Measurements from ENCODE around the gene FOXC2.

FOXC2 gene

DNA sequence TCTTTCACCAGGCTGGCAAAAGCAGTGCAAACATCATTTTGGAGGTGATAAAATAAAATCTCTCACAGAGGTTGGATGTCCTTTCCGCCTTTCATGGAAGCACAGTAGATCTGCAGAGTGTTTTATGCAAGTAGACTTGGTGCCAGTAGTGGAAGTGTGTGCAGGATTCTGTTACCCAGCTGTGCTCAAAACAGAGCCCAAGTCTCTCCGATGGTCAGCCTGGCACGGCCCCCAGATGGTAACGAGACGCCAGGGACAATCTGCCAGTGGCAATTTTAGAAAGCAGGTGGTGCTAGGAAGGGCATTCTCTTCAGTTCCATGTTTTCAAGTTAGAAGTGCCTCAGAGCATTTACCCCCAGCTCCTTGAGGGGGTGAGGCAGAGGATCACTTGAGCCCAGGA is 10.1 kb upstream of the FOXC2 start:
- DNase-seq (ENCODE audit: low read depth in 2 of 2), result no peak

DNA sequence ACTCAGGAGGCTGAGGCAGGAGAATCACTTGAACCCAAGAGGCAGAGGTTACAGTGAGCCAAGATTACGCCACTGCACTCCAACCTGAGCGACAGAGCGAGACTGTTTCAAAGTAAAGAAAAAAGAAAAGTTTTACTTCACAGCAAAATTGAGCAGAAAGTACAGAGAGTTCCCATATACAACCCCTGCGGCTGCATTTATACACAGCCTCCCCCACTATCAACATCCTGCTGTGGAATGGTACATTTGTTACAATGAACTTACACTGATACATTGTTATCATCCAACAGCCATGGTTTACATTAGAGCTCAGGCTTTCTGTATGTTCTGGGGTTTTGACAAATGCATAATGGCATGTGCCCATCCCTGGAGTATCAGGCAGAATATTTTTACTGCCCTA is 9.0 kb upstream of the FOXC2 start:
- no peak for DNase-seq (ENCODE audit: low read depth in 2 of 2)

GRCh38 chr16:86558355-86559193 is 8.1 kb upstream of the FOXC2 start:
- DNase-seq (ENCODE audit: low read depth in 2 of 2), result no peak

GRCh38 chr16:86559802-86560305 is 6.8 kb upstream of the FOXC2 start:
- DNase-seq (ENCODE audit: low read depth in 2 of 2), result no peak

DNA sequence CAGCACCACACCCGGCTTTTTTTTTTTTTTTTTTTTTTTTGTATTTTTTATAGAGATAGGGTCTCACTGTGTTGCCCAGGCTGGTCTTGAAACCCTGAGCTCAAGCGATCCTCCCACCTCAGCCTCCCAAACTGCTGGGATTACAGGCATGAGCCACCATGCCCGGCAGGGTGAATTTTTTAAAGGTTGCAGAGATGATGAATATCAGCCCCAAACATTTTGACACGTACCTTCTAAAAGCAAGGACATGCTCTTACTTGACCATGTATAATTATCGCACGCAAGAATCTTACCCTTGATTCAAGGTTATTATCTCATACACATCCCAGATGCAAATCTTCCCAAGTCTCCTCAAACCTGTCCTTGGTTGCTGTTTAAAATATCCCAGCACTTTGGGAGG is 4.3 kb upstream of the FOXC2 start:
- DNase-seq (ENCODE audit: low read depth in 2 of 2), result no peak

DNA sequence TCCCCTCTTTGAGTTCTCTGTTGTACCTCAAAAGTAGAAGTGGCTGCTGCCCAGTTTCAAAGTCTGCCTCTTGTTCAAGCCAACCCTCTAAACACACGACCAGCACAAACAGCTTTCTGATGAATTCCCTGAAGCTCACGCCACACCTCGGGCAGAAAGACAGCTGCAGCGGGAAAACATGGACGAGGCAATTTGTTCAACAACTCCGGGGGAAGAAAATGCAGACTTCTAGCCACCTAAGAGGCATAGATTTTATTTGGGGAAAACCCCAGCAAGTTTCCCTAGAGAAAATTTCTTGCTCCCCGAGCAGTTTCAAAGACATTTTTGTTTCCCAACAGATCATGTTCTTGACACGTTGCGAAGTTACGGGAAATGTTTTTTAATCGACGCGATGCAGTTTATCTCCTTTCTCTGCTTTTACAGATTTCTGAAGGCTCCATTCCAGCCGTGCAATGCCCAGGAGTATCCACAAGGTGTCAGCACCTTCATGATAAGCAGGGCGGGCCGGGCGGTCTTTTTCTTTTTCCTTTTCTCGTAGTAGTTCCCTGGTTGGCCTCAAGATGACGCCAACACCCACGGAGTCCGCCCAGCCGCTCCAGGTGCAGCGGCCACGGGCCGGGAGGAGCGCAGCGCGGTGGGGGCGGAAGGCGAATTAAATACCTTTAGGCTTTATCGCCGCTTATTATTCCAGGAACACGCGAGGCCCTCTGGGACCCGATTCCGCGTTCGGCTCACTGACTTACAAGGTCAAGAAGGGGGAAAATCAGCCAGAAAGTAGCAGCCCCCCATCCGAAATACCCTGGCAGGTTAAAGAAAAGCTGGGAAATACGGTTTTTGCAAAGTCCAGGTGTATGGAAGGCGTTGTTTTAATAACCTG is 2.9 kb upstream of the FOXC2 start:
- DNase-seq (ENCODE audit: low read depth in 2 of 2), result peak; percentile 79 to 85

- no peak for DNase-seq (ENCODE audit: low read depth in 2 of 2)
Measured at GRCh38 chr16:86565181-86565631, 1.4 kb upstream of the FOXC2 start.

GRCh38 chr16:86565644-86566511 is 751 bp upstream of the FOXC2 start:
- DNase-seq (ENCODE audit: low read depth in 2 of 2), result no peak

GRCh38 chr16:86566966-86567700 is 504 bp downstream of the FOXC2 start:
- no peak for DNase-seq (ENCODE audit: low read depth in 2 of 2)

DNA sequence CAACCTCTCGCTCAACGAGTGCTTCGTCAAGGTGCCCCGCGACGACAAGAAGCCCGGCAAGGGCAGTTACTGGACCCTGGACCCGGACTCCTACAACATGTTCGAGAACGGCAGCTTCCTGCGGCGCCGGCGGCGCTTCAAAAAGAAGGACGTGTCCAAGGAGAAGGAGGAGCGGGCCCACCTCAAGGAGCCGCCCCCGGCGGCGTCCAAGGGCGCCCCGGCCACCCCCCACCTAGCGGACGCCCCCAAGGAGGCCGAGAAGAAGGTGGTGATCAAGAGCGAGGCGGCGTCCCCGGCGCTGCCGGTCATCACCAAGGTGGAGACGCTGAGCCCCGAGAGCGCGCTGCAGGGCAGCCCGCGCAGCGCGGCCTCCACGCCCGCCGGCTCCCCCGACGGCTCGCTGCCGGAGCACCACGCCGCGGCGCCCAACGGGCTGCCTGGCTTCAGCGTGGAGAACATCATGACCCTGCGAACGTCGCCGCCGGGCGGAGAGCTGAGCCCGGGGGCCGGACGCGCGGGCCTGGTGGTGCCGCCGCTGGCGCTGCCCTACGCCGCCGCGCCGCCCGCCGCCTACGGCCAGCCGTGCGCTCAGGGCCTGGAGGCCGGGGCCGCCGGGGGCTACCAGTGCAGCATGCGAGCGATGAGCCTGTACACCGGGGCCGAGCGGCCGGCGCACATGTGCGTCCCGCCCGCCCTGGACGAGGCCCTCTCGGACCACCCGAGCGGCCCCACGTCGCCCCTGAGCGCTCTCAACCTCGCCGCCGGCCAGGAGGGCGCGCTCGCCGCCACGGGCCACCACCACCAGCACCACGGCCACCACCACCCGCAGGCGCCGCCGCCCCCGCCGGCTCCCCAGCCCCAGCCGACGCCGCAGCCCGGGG is 1.3 kb downstream of the FOXC2 start:
- no peak for DNase-seq (ENCODE audit: low read depth in 2 of 2)

DNA sequence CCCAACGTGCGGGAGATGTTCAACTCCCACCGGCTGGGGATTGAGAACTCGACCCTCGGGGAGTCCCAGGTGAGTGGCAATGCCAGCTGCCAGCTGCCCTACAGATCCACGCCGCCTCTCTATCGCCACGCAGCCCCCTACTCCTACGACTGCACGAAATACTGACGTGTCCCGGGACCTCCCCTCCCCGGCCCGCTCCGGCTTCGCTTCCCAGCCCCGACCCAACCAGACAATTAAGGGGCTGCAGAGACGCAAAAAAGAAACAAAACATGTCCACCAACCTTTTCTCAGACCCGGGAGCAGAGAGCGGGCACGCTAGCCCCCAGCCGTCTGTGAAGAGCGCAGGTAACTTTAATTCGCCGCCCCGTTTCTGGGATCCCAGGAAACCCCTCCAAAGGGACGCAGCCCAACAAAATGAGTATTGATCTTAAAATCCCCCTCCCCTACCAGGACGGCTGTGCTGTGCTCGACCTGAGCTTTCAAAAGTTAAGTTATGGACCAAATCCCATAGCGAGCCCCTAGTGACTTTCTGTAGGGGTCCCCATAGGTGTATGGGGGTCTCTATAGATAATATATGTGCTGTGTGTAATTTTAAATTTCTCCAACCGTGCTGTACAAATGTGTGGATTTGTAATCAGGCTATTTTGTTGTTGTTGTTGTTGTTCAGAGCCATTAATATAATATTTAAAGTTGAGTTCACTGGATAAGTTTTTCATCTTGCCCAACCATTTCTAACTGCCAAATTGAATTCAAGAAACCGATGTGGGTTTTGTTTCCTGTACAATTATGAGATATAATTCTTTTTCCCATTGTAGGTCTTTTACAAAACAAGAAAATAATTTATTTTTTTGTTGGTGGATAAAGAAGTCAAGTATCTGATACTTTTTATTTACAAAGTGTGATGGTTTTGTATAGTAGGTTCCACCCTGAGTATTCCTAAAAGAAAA is 2.3 kb downstream of the FOXC2 start:
- DNase-seq (ENCODE audit: low read depth in 2 of 2), result no peak

DNA sequence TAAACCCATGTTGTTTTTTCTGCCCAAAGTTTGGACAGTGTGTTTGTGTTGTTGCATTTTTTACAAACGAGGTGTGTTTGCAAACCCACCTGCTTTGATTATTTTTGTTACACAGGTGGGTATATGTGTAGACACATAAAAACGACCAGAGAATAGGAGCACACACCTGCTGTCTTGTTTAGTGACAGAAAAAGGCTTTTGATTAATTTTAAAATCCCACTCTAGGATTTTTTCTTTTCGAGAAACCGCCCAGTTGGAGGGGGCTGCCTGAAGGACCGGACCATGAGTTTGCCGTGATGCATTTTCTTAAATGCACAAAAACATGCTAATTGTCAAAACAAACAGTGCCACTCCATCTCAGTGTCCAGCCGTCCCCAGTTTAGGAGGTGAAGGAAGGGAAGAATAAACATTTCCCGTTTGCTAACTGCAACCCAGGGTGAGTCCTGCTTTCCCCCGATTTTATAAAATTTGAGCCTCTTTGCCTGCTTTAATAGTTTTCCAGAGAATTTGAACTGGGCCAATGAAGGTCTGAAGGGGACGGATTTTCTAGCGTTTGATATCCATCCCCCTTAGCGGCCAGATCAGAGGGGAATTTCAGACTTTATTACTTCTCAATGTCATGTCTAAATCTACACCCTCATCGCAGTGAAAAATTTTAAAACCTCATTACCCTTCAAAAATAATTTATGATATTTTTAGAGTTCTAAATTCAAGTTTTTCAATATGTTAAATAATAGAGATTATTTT is 3.2 kb downstream of the FOXC2 start:
- DNase-seq (ENCODE audit: low read depth in 2 of 2), result no peak

GRCh38 chr16:86570558-86571529 is 4.2 kb downstream of the FOXC2 start:
- DNase-seq (ENCODE audit: low read depth in 2 of 2), result no peak

GRCh38 chr16:86571530-86571915 is 4.9 kb downstream of the FOXC2 start:
- no peak for DNase-seq (ENCODE audit: low read depth in 2 of 2)

DNA sequence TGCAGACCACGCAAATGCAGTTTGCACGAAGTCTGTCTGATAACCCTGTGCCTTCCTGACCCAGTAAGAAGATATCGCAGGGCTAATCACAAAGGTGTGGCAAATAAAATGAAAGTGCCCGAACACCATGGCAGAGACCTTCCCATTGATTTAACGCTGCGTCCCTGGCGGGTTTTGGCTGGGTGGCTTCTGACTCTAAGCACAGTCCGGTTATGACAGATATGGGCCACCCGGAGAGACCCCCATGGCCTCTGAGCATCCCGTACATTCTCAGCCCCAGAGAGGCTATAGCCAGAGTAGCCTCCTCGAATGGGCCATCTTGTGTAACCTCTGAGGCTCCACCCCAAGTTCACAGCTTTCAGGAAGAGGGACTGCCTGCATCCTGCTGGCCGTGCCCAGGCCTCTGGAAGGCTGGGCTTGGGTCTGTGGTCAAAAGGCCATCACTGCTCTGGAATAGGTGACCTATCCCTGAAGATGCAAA is 5.5 kb downstream of the FOXC2 start:
- DNase-seq (ENCODE audit: low read depth in 2 of 2), result no peak

- DNase-seq (ENCODE audit: low read depth in 2 of 2), result no peak
Measured at GRCh38 chr16:86572606-86573005, 6.0 kb downstream of the FOXC2 start.

DNA sequence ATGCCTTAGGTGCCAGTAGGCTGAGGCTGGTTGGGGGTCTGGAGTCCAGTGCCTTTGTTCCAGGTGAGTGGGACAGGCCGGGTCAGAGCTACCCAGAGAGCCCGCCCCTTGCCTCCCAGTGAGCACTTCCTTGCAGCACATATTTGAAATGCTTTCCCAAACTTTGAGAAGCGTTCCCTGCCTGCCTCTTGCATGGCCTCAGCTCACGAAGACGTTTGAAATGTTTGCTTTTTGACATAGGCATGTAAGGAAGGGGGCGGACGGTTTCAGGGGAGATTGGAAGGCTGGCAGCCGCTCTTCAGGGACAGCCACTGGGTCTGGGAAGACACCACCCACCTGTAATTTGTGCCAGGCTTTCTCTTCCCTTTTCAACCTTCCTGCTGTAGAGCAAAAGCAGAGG is 6.6 kb downstream of the FOXC2 start:
- no peak for DNase-seq (ENCODE audit: low read depth in 2 of 2)

Data from stimulated activated CD4-positive, alpha-beta T cell treated with anti-CD3 and anti-CD28 coated beads, Interleukin-4, amount 100 ng/mL, for 48 hours (primary cell).